Stimulated activated CD8-positive, alpha-beta memory T cell treated with anti-CD3 and anti-CD28 coated beads, Interleukin-4, amount 100 ng/mL, for 48 hours (primary cell): ENCODE results near the gene RPF1.
"Not testable (repeated sequence)": the region's sequence is repeated elsewhere in the genome, so short reads cannot be mapped to it uniquely, and the experiment has no call there.

ENCODE experiments used
- DNase-seq: peaks from one replicate; pipeline ENCODE4 v3.0.0-alpha.2; 2020

Gene RPF1

GRCh38 chr1:84478876-84479868 lies at the start of gene RPF1:
RPF1 (plus strand) TSS chr1:84479266; CDS start chr1:84479282, 16 bp downstream.
- peak; percentile 83 for DNase-seq

- DNase-seq: no peak
Measured at GRCh38 chr1:84430546-84430945, 48.5 kb upstream of the RPF1 start.

GRCh38 chr1:84433258-84434080 lies 45.6 kb upstream of the RPF1 start:
- DNase-seq: peak; percentile 46

- DNase-seq: no peak
Measured at GRCh38 chr1:84434081-84434769, 44.8 kb upstream of the RPF1 start.

GRCh38 chr1:84434801-84435549 lies 44.1 kb upstream of the RPF1 start:
- DNase-seq: no peak

- DNase-seq: no peak
Measured at GRCh38 chr1:84436876-84437655, 42.0 kb upstream of the RPF1 start.

- no peak for DNase-seq
Measured at GRCh38 chr1:84442256-84442655, 36.8 kb upstream of the RPF1 start.

GRCh38 chr1:84442747-84443646 lies 36.1 kb upstream of the RPF1 start:
- DNase-seq: peak; percentile 46

GRCh38 chr1:84448704-84449103 lies 30.4 kb upstream of the RPF1 start:
- DNase-seq: not testable (repeated sequence)

- no peak for DNase-seq
Measured at GRCh38 chr1:84450910-84451309, 28.2 kb upstream of the RPF1 start.

GRCh38 chr1:84452436-84452835 lies 26.6 kb upstream of the RPF1 start:
- no peak for DNase-seq

- DNase-seq: no peak
Measured at GRCh38 chr1:84462118-84462517, 16.9 kb upstream of the RPF1 start.

GRCh38 chr1:84467298-84467697 lies 11.8 kb upstream of the RPF1 start:
- DNase-seq: no peak

GRCh38 chr1:84476225-84476624 lies 2.8 kb upstream of the RPF1 start:
- no peak for DNase-seq

- DNase-seq: no peak
Measured at GRCh38 chr1:84479998-84480397, 932 bp downstream of the RPF1 start.

GRCh38 chr1:84480650-84481049 lies 1.6 kb downstream of the RPF1 start:
- DNase-seq: no peak

GRCh38 chr1:84481317-84481716 lies 2.3 kb downstream of the RPF1 start:
- DNase-seq: no peak

GRCh38 chr1:84488107-84488506 lies 9.0 kb downstream of the RPF1 start:
- DNase-seq: no peak

GRCh38 chr1:84489766-84490165 lies 10.7 kb downstream of the RPF1 start:
- DNase-seq: no peak

- DNase-seq: no peak
Measured at GRCh38 chr1:84492726-84493125, 13.7 kb downstream of the RPF1 start.
